DMS53 (cell line): ENCODE data around the gene LCE4A.
"Not testable (repeated sequence)": the region's sequence is repeated elsewhere in the genome, so short reads cannot be mapped to it uniquely, and the experiment has no call there.

ENCODE experiments used
- DNase-seq: peaks from one replicate; lab custom pipeline; 2025; lab: John Stamatoyannopoulos, UW

The LCE4A gene

GRCh38 chr1:152707860-152708259 is at the start of gene LCE4A:
TSS of gene LCE4A (plus strand) at chr1:152708160. CDS start at chr1:152709076, 916 bp downstream.
- DNase-seq, result no peak

- DNase-seq, result no peak
Observed at GRCh38 chr1:152658649-152659048, 49.3 kb upstream of the LCE4A start.

- no peak for DNase-seq
Observed at GRCh38 chr1:152663098-152663497, 44.9 kb upstream of the LCE4A start, which contains the start of gene LCE2D. TSS of gene LCE2D (plus strand) at chr1:152663380. CDS start at chr1:152664106, 726 bp downstream.

- DNase-seq, result not testable (repeated sequence)
Observed at GRCh38 chr1:152666171-152666570, 41.8 kb upstream of the LCE4A start.

GRCh38 chr1:152667648-152668047 is 40.3 kb upstream of the LCE4A start:
- DNase-seq, result no peak

- no peak for DNase-seq
Observed at GRCh38 chr1:152673016-152673415, 34.9 kb upstream of the LCE4A start.

GRCh38 chr1:152674983-152675382 is 33.0 kb upstream of the LCE4A start, which contains the start of gene LCE2C:
TSS of gene LCE2C (plus strand) at chr1:152675279. CDS start at chr1:152676016, 737 bp downstream.
- DNase-seq, result not testable (repeated sequence)

GRCh38 chr1:152679459-152679858 is 28.5 kb upstream of the LCE4A start:
- no peak for DNase-seq

GRCh38 chr1:152681616-152682015 is 26.3 kb upstream of the LCE4A start:
- no peak for DNase-seq

- DNase-seq, result no peak
Observed at GRCh38 chr1:152683846-152684245, 24.1 kb upstream of the LCE4A start.

- DNase-seq, result not testable (repeated sequence)
Observed at GRCh38 chr1:152685823-152686222, 22.1 kb upstream of the LCE4A start, which contains the start of gene LCE2B. TSS of gene LCE2B (plus strand) at chr1:152686123. CDS start at chr1:152686844, 721 bp downstream.

- no peak for DNase-seq
Observed at GRCh38 chr1:152697701-152698600, 10.0 kb upstream of the LCE4A start, which contains the start of gene LCE2A. TSS of gene LCE2A (plus strand) at chr1:152698345. CDS start at chr1:152698902, 557 bp downstream.

GRCh38 chr1:152699746-152700145 is 8.2 kb upstream of the LCE4A start:
- no peak for DNase-seq

GRCh38 chr1:152718238-152718637 is 10.3 kb downstream of the LCE4A start:
- no peak for DNase-seq

- DNase-seq, result no peak
Observed at GRCh38 chr1:152725261-152725660, 17.3 kb downstream of the LCE4A start.

- no peak for DNase-seq
Observed at GRCh38 chr1:152728986-152729385, 21.0 kb downstream of the LCE4A start.

- DNase-seq, result peak; percentile 4
Observed at GRCh38 chr1:152735648-152736047, 27.7 kb downstream of the LCE4A start.

- no peak for DNase-seq
Observed at GRCh38 chr1:152737997-152738396, 30.0 kb downstream of the LCE4A start.

GRCh38 chr1:152739841-152740240 is 31.9 kb downstream of the LCE4A start:
- DNase-seq, result no peak

- no peak for DNase-seq
Observed at GRCh38 chr1:152741656-152742055, 33.7 kb downstream of the LCE4A start.

- no peak for DNase-seq
Observed at GRCh38 chr1:152743371-152744145, 35.6 kb downstream of the LCE4A start.

- DNase-seq, result peak; percentile 33
Observed at GRCh38 chr1:152745289-152745704, 37.3 kb downstream of the LCE4A start.
